ENCODE measurements around the gene ACLY.
"Not testable (repeated sequence)": the region's sequence is repeated elsewhere in the genome, so short reads cannot be mapped to it uniquely, and the experiment has no call there.

The ACLY gene

GRCh38 chr17:41939044-41939692, 20.4 kb upstream of the ACLY start:
- peak; percentile 39 for DNase-seq

- DNase-seq = peak; percentile 22
These were observed 19.5 kb upstream of the ACLY start for GRCh38 chr17:41937970-41938954.

- DNase-seq = no peak
These were observed 16.9 kb upstream of the ACLY start for GRCh38 chr17:41935641-41936040.

- DNase-seq = no peak
These were observed 14.2 kb upstream of the ACLY start for GRCh38 chr17:41932816-41933389.

GRCh38 chr17:41931715-41932114, 13.0 kb upstream of the ACLY start:
- not testable (repeated sequence) for DNase-seq

- not testable (repeated sequence) for DNase-seq
These were observed 12.0 kb upstream of the ACLY start for GRCh38 chr17:41930833-41931156.

GRCh38 chr17:41930009-41930832, 11.5 kb upstream of the ACLY start, which contains the start of gene ODAD4:
TSS of gene ODAD4 (plus strand) at chr17:41930617. CDS start at chr17:41930724, 107 bp downstream.
- peak; percentile 98 for DNase-seq

- DNase-seq = no peak
These were observed 10.0 kb upstream of the ACLY start for GRCh38 chr17:41928693-41929251.

- no peak for DNase-seq
These were observed 7.3 kb upstream of the ACLY start for GRCh38 chr17:41925991-41926590.

- no peak for DNase-seq
These were observed 1.8 kb upstream of the ACLY start for GRCh38 chr17:41920580-41920955.

GRCh38 chr17:41919840-41920579, 1.3 kb upstream of the ACLY start:
- DNase-seq = peak; percentile 55

- peak; percentile 100 for DNase-seq
These were observed 540 bp upstream of the ACLY start for GRCh38 chr17:41919165-41919817.

GRCh38 chr17:41917679-41918313, 955 bp downstream of the ACLY start:
- peak; percentile 93 for DNase-seq

- no peak for DNase-seq
These were observed 1.6 kb downstream of the ACLY start for GRCh38 chr17:41917192-41917591.

- no peak for DNase-seq
These were observed 3.2 kb downstream of the ACLY start for GRCh38 chr17:41915566-41915965.

- no peak for DNase-seq
These were observed 3.7 kb downstream of the ACLY start for GRCh38 chr17:41915020-41915419.

GRCh38 chr17:41914358-41914766, 4.4 kb downstream of the ACLY start:
- no peak for DNase-seq

GRCh38 chr17:41913798-41914197, 5.0 kb downstream of the ACLY start:
- no peak for DNase-seq

- DNase-seq = no peak
These were observed 5.8 kb downstream of the ACLY start for GRCh38 chr17:41912925-41913324.

GRCh38 chr17:41910701-41911391, 7.9 kb downstream of the ACLY start:
- DNase-seq = peak; percentile 26

Data from NCI-H82 (cell line).